NT2/D1 (cell line): Measurements from ENCODE around the gene ADAP2.
"Not testable (repeated sequence)": the region's sequence is repeated elsewhere in the genome, so short reads cannot be mapped to it uniquely, and the experiment has no call there.

Experiments
- DNase-seq: peaks from one replicate; pipeline ENCODE4 v3.0.0-alpha.2; 2011; ENCODE audit warnings: low read depth, low spot score
- H3K27me3 ChIP-seq: 2 replicates; pipeline ENCODE4 v1.6.0; 2011; ENCODE audit warnings: mild to moderate bottlenecking; ENCODE audit not compliant: insufficient read length, insufficient read depth
- H3K36me3 ChIP-seq: 2 replicates; pipeline ENCODE4 v1.6.1; 2011; ENCODE audit warnings: mild to moderate bottlenecking, low read length, mixed read lengths; ENCODE audit not compliant: insufficient read depth, insufficient read length
- H3K4me1 ChIP-seq: 2 replicates; pipeline ENCODE4 v1.5.1; 2011; ENCODE audit not compliant: insufficient read depth, insufficient read length
- H3K4me3 ChIP-seq: 2 replicates; pipeline ENCODE4 v1.5.1; 2011; ENCODE audit warnings: low read depth; ENCODE audit not compliant: insufficient read length
- H3K9ac ChIP-seq: 2 replicates; pipeline ENCODE4 v1.6.0; 2011; ENCODE audit warnings: low read depth; ENCODE audit not compliant: insufficient read length
- H3K9me3 ChIP-seq: 2 replicates; pipeline ENCODE4 v1.5.1; 2011; ENCODE audit warnings: mild to moderate bottlenecking, low read length; ENCODE audit not compliant: insufficient read depth
- SUZ12 ChIP-seq: IDR thresholded peaks from 2 replicates; pipeline ENCODE4 v1.6.1; 2011; ENCODE audit not compliant: insufficient read length, insufficient read depth; ENCODE audit errors: extremely low read depth
- YY1 ChIP-seq: IDR thresholded peaks from 2 replicates; pipeline ENCODE4 v1.6.1; 2011; ENCODE audit not compliant: insufficient read length, insufficient read depth
- ZNF274 ChIP-seq: IDR thresholded peaks from 2 replicates; pipeline ENCODE4 v1.6.1; 2011; ENCODE audit warnings: mild to moderate bottlenecking, low read depth, low read length

ADAP2 gene

GRCh38 chr17:30921544-30922196 lies at the start of gene ADAP2:
TSS of gene ADAP2 (plus strand) at chr17:30921945. CDS start at chr17:30922015, 70 bp downstream.
- Histone ChIP-seq H3K27me3 (peaks cover 38% of the 10 kb centered on the region), H3K4me1 (no peaks in the 10 kb centered on the region), H3K4me3 (peak within 1 kb of the TSS; percentile 36), H3K36me3 (no peaks in the 10 kb centered on the region), H3K9me3 (no peaks in the 10 kb centered on the region), H3K9ac (peak within 1 kb of the TSS; percentile 21)
- no peak for TF ChIP-seq SUZ12
- no peak for TF ChIP-seq ZNF274
- TF ChIP-seq YY1: no peak
- no peak for DNase-seq

- TF ChIP-seq SUZ12 (no peak), ZNF274 (no peak), YY1 (no peak)
- DNase-seq: no peak
- Histone ChIP-seq H3K27me3 (no peaks in the 10 kb centered on the region), H3K4me1 (no peaks in the 10 kb centered on the region), H3K9ac (no peak overlapping the region), H3K9me3 (no peaks in the 10 kb centered on the region), H3K36me3 (peaks cover 20% of the 10 kb centered on the region), H3K4me3 (no peak overlapping the region)
Measured at GRCh38 chr17:30886187-30886586, 35.6 kb upstream of the ADAP2 start.

- Histone ChIP-seq H3K27me3 (no peaks in the 10 kb centered on the region), H3K9ac (no peak overlapping the region), H3K4me1 (no peaks in the 10 kb centered on the region), H3K9me3 (no peaks in the 10 kb centered on the region), H3K4me3 (no peak overlapping the region), H3K36me3 (peaks cover 59% of the 10 kb centered on the region)
- no peak for TF ChIP-seq ZNF274
- TF ChIP-seq YY1: no peak
- TF ChIP-seq SUZ12: no peak
- DNase-seq: no peak
Measured at GRCh38 chr17:30894236-30894635, 27.5 kb upstream of the ADAP2 start.

GRCh38 chr17:30897311-30897710 lies 24.4 kb upstream of the ADAP2 start:
- DNase-seq: no peak
- Histone ChIP-seq H3K4me3 (no peak overlapping the region), H3K27me3 (no peaks in the 10 kb centered on the region), H3K9ac (no peak overlapping the region), H3K36me3 (peaks cover 68% of the 10 kb centered on the region), H3K4me1 (no peaks in the 10 kb centered on the region), H3K9me3 (no peaks in the 10 kb centered on the region)
- TF ChIP-seq ZNF274 (no peak), YY1 (no peak), SUZ12 (no peak)

- Histone ChIP-seq H3K9ac (peak overlapping the region; percentile 93), H3K4me3 (peak overlapping the region; percentile 89), H3K9me3 (no peaks in the 10 kb centered on the region), H3K36me3 (peaks cover 27% of the 10 kb centered on the region), H3K27me3 (no peaks in the 10 kb centered on the region), H3K4me1 (no peaks in the 10 kb centered on the region)
- no peak for TF ChIP-seq YY1
- no peak for TF ChIP-seq ZNF274
- no peak for TF ChIP-seq SUZ12
- DNase-seq: no peak
Measured at GRCh38 chr17:30905742-30906100, 16.0 kb upstream of the ADAP2 start.

GRCh38 chr17:30906101-30906911 lies 15.4 kb upstream of the ADAP2 start, which contains the start of gene TEFM:
TSS of gene TEFM (minus strand) at chr17:30906238. CDS start at chr17:30906198, 40 bp downstream.
- peak within 1 kb of the TSS; percentile 89 for H3K4me3 ChIP-seq
- peak within 1 kb of the TSS; percentile 93 for H3K9ac ChIP-seq
- peaks cover 25% of the 10 kb centered on the region for H3K36me3 ChIP-seq
- no peaks in the 10 kb centered on the region for H3K4me1 ChIP-seq
- TF ChIP-seq ZNF274 (no peak), YY1 (peak; percentile 39)
- peak; percentile 77 for DNase-seq
- no peaks in the 10 kb centered on the region for H3K9me3 ChIP-seq
- no peaks in the 10 kb centered on the region for H3K27me3 ChIP-seq

GRCh38 chr17:30908717-30909420 lies 12.9 kb upstream of the ADAP2 start:
- Histone ChIP-seq H3K4me3 (no peak overlapping the region), H3K9ac (no peak overlapping the region), H3K4me1 (no peaks in the 10 kb centered on the region), H3K36me3 (peaks cover 5% of the 10 kb centered on the region), H3K27me3 (no peaks in the 10 kb centered on the region), H3K9me3 (no peaks in the 10 kb centered on the region)
- TF ChIP-seq YY1 (no peak), SUZ12 (no peak), ZNF274 (no peak)
- no peak for DNase-seq

- not testable (repeated sequence) for H3K9ac ChIP-seq, H3K36me3 ChIP-seq, H3K27me3 ChIP-seq, H3K9me3 ChIP-seq, H3K4me3 ChIP-seq, H3K4me1 ChIP-seq, DNase-seq
Measured at GRCh38 chr17:30910151-30910550, 11.6 kb upstream of the ADAP2 start.
